ENCODE data around the gene TTC3.

GRCh38 chr21:37220981-37221664 lies 148.1 kb downstream of the TTC3 start:
- TF ChIP-seq CTCF (IDR thresholded peaks at IDR 0.05) (no peak), POLR2AphosphoS5 (IDR thresholded peaks at IDR 0.05) (peak in 1 of 3 donors; percentile 84), POLR2A (IDR thresholded peaks at IDR 0.05) (peak in 1 of 2 donors; percentile 50)
